GM10248 (cell line): ENCODE data around the gene OR51V1.

Experiments used
- CTCF ChIA-PET: fragments of 300-600 bp; sonication (Branson Sonifier 250); formaldehyde crosslinking; extraction: SDS; loops from one replicate; lab custom pipeline; 2021; ENCODE audit warnings: antibody characterized with exemption; lab: Yijun Ruan, JAX
- POLR2A ChIA-PET: fragments of 350-650 bp; sonication (Branson Sonifier 250); formaldehyde crosslinking; extraction: SDS; loops from one replicate; lab custom pipeline; 2020; ENCODE audit warnings: antibody characterized with exemption; lab: Yijun Ruan, JAX
- DNase-seq: peaks from one replicate; pipeline ENCODE4 v3.0.0; 2012; ENCODE audit errors: extremely low spot score
- TF ChIP-seq, protein P1 (sequence below): IDR thresholded peaks from 2 replicates; pipeline ENCODE4 v1.5.1; 2012; ENCODE audit warnings: mild to moderate bottlenecking, low read depth; ENCODE audit errors: extremely low read depth, missing control alignments, control extremely low read depth

The OR51V1 gene

DNA sequence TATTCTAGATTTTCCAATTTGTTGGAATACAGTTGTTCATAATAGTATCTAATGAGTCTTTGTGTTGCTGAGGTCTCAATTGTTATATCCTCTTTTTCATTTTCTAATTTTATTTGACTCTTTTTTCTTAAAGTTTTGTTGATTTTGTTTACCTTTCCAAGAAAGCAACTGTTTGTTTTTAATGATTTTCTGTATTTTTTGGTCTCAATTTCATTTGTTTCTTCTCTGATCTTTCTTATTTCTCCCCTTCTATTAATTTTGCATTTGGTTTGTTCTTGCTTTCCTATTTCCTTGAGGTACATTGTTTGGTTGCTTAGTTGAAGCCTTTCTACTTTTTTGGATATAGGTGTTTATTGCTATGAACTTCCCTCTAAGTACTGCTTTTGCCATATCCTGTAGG, 40.7 kb downstream of the OR51V1 start:
- TF ChIP-seq, protein P1, sequence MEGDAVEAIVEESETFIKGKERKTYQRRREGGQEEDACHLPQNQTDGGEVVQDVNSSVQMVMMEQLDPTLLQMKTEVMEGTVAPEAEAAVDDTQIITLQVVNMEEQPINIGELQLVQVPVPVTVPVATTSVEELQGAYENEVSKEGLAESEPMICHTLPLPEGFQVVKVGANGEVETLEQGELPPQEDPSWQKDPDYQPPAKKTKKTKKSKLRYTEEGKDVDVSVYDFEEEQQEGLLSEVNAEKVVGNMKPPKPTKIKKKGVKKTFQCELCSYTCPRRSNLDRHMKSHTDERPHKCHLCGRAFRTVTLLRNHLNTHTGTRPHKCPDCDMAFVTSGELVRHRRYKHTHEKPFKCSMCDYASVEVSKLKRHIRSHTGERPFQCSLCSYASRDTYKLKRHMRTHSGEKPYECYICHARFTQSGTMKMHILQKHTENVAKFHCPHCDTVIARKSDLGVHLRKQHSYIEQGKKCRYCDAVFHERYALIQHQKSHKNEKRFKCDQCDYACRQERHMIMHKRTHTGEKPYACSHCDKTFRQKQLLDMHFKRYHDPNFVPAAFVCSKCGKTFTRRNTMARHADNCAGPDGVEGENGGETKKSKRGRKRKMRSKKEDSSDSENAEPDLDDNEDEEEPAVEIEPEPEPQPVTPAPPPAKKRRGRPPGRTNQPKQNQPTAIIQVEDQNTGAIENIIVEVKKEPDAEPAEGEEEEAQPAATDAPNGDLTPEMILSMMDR = no peak
- ChIA-PET POLR2A (no interaction called here), CTCF (no interaction called here)
- no peak for DNase-seq

DNA sequence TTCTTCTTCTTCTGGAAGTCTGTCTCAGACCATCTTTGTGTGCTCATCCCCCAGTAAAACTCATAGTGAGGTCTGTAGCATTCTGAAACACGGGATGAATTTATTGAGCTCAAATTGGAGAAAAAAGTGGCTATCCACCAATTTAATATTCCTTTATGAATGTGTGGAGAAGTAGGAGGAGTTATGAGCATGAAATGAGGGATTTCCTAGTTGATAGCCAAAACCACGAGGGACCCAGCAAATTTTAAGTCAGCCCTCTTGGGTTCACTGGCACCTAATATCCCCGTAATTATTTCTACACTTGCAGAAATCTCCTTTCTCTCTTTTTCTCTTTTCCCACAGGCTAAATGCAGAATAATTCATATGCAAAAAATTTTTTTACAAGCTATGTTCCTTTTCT, 45.8 kb downstream of the OR51V1 start, which contains the start of gene OR52A1:
Gene OR52A1 (minus strand): TSS at position 101 of the 400 bp plus-strand sequence. CDS start 2,388 bp downstream, outside the sequence.
- TF ChIP-seq, protein P1 = no peak
- no peak for DNase-seq
- CTCF ChIA-PET = no interaction called here
- POLR2A ChIA-PET = no interaction called here

DNA sequence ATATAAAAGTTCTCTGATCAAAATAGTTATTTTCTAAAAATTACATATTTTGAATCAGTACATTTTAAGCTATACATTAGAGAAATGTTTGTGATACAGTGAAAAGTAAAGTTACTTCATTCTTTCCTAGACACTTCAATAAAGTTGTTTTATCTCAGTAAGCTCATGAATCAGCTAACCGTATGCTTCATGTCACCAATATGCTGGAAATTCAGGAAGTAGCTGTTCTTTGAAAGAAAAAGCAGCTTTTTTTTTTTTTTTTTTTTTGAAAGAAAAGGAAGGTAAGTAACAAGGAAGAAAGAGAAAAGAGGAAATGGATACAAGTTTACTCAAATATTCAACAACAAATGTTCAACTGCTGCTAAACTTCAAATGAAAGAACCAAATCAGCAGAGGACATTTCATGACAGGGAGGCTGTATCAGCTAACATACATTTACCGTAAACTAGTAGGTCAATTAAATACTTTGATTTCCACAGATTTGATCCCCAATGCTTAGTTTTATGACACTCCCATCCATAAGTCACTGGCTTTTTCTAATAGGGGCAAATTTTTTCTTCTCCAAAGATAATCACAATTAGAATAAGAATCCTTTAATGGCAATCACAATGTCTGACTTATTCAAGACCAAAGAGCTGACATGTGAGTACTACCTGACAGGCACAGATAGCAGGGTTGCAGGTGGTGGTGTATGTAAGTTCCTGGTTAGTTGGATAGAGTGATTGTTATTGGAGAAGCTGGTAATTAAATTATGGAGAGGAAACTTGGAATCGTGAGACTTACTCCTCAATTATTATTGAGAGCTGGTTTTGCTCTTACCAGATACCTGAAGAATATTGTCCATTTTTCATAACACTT, 46.7 kb downstream of the OR51V1 start:
- DNase-seq = no peak
- ChIA-PET POLR2A (no interaction called here), CTCF (no interaction called here)
- TF ChIP-seq, protein P1 = no peak

DNA sequence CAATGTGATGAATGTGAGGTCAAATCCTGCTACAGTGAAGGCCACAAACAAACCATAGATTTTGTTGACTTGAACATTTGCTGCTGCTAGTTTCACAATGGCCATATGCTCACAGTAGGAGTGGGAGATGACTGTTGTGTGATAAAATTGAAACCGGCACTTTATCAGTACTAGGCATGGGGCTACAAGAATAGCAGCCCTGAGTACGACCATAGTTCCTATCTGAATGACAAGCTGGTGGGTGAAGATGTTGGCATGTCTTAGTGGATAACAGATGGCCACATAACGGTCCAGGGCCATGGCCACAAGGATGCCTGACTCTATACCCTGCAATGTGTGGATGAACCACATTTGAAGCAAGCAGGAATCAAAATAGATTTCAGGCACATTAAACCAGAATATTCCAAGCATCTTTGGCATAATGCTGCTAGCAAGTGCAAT, 48.7 kb downstream of the OR51V1 start:
- ChIA-PET POLR2A (no interaction called here), CTCF (no interaction called here)
- no peak for DNase-seq
- TF ChIP-seq, protein P1 = no peak
